SK-N-DZ (cell line): ENCODE measurements around the gene SLC51B.
"Not testable (repeated sequence)": the region's sequence is repeated elsewhere in the genome, so short reads cannot be mapped to it uniquely, and the experiment has no call there.

Experiments used
- DNase-seq: peaks from one replicate; pipeline ENCODE4 v3.0.0-alpha.2; 2015; ENCODE audit warnings: low spot score

The SLC51B gene

GRCh38 chr15:65066001-65066634 lies 20.9 kb downstream of the SLC51B start:
- no peak for DNase-seq

- DNase-seq = no peak
Measured at GRCh38 chr15:65066635-65067316, 21.6 kb downstream of the SLC51B start.

- DNase-seq = no peak
Measured at GRCh38 chr15:65067317-65067644, 22.1 kb downstream of the SLC51B start.

GRCh38 chr15:65067645-65068402 lies 22.6 kb downstream of the SLC51B start, which contains the start of gene RASL12:
RASL12 (minus strand) TSS chr15:65067991; CDS start chr15:65067835, 156 bp downstream.
- DNase-seq = no peak

GRCh38 chr15:65068403-65068788 lies 23.2 kb downstream of the SLC51B start:
- no peak for DNase-seq

GRCh38 chr15:65069179-65069578 lies 24.0 kb downstream of the SLC51B start:
- no peak for DNase-seq

GRCh38 chr15:65069779-65070546 lies 24.8 kb downstream of the SLC51B start:
- no peak for DNase-seq

GRCh38 chr15:65071381-65071811 lies 26.2 kb downstream of the SLC51B start:
- no peak for DNase-seq

- DNase-seq = no peak
Measured at GRCh38 chr15:65072027-65072426, 26.8 kb downstream of the SLC51B start.

- no peak for DNase-seq
Measured at GRCh38 chr15:65072617-65073016, 27.4 kb downstream of the SLC51B start.

GRCh38 chr15:65074946-65075345 lies 29.8 kb downstream of the SLC51B start:
- not testable (repeated sequence) for DNase-seq

- DNase-seq = not testable (repeated sequence)
Measured at GRCh38 chr15:65075607-65076395, 30.6 kb downstream of the SLC51B start.

GRCh38 chr15:65076486-65077290 lies 31.5 kb downstream of the SLC51B start, which contains the start of gene KBTBD13:
KBTBD13 (plus strand) TSS chr15:65076746; CDS start chr15:65076816, 70 bp downstream.
- DNase-seq = no peak

- DNase-seq = no peak
Measured at GRCh38 chr15:65077291-65077980, 32.2 kb downstream of the SLC51B start.

GRCh38 chr15:65077981-65078352 lies 32.8 kb downstream of the SLC51B start:
- DNase-seq = peak; percentile 70

- no peak for DNase-seq
Measured at GRCh38 chr15:65079580-65079979, 34.4 kb downstream of the SLC51B start.

GRCh38 chr15:65081270-65081669 lies 36.1 kb downstream of the SLC51B start:
- no peak for DNase-seq

GRCh38 chr15:65081758-65082157 lies 36.6 kb downstream of the SLC51B start:
- DNase-seq = no peak

- DNase-seq = peak; percentile 30
Measured at GRCh38 chr15:65082303-65082953, 37.2 kb downstream of the SLC51B start.
